HTERT RPE-1 (cell line): ENCODE data around the gene HFE.

Source experiments
- in situ Hi-C: fragments of 300-500 bp; cut with MboI; formaldehyde crosslinking; loops from 4 replicates; pipeline ENCODE4 v1.14.3; 2020; ENCODE audit warnings: low sequenced_read_pairs

The HFE gene

GRCh38 chr6:26130581-26131249 lies 43.5 kb downstream of the HFE start:
- in situ Hi-C loops = no loop called here

DNA sequence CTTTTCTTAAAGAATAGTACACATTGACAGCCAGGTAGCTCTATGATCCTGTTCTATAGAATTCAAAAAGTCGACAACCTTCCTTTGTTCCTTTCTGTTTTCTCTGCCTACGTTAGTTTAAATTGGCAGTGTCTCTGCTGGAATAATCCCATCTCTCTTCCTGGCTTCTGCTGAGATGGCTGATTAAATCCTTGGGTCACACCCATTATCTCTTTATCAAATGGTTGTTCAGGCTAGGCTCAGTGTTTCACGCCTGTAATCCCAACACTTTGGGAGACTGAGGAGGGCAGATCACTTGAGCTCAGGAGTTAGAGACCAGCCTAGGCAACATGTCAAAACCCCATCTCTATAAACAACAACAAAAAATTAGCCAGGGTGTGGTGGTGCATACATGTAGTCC lies 44.4 kb downstream of the HFE start:
- in situ Hi-C loops = no loop called here

GRCh38 chr6:26133730-26134129 lies 46.5 kb downstream of the HFE start:
- in situ Hi-C loops = no loop called here

DNA sequence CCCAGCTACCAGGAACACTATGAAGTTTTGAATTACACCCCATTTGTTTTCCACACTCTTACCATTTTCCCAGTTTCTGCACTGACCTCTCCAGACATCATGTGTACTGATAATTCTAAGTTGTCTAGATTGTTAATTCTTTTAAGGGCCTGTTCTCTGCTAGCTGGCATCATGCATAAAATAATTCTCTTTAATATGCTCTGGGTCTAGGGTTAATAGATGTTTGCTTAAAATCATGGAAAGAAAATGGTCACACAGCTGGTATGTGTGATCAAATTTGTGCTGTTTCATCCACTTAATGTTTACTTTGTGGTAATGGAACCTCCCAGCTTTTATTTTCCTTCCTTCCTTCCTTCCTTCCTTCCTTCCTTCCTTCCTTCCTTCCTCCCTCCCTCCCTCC lies 49.1 kb downstream of the HFE start:
- in situ Hi-C loops = no loop called here

GRCh38 chr6:26140254-26140966 lies 53.2 kb downstream of the HFE start:
- in situ Hi-C loops = no loop called here

- in situ Hi-C loops = no loop called here
Observed at GRCh38 chr6:26140967-26141294, 53.7 kb downstream of the HFE start.

DNA sequence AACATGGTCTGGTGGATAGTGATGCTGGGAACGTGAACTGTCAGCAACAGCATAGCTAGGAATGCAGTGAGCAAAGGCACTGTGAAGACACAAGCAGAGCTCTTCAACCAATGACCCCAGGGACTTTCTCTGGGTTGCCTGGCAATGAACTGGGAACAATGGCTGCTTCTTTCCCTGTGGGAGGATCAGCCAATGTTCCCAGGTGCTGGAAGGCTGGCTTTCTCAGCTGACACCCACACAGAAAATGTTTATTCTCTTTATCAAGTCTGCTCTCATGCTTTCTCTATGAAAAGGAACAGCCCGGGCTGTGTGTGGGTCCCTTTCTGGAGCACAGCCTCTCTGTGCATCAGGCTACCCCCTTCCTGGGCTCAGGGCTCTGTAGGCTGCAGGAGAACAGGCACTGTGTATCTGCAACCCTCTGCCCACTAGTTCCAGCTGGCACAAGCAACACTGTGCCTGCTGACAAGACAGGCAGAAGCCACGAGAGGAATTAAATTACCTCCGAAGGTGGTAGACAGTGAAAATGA lies 54.2 kb downstream of the HFE start:
- in situ Hi-C loops = no loop called here

DNA sequence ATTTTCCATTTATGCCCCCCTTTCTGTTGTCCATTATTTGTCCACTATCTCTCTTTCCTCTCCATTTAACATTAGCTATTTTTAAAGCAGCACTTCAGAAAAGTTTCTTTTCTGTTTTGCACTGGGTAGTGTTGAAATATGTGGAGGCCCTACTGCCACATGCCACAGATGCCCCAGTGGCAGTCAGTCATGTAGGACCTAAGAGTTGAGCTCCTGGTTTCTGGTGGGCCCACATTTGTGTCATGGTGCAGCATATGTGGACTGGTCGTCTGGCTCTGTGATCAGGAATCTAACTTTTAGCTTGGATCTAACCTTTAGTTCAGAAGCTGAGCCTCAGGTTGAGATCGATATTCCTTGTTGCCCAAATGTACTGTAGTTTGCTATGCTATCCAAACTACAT lies 54.8 kb downstream of the HFE start:
- in situ Hi-C loops = no loop called here
